ENCODE data around the gene CFD.

The CFD gene

DNA sequence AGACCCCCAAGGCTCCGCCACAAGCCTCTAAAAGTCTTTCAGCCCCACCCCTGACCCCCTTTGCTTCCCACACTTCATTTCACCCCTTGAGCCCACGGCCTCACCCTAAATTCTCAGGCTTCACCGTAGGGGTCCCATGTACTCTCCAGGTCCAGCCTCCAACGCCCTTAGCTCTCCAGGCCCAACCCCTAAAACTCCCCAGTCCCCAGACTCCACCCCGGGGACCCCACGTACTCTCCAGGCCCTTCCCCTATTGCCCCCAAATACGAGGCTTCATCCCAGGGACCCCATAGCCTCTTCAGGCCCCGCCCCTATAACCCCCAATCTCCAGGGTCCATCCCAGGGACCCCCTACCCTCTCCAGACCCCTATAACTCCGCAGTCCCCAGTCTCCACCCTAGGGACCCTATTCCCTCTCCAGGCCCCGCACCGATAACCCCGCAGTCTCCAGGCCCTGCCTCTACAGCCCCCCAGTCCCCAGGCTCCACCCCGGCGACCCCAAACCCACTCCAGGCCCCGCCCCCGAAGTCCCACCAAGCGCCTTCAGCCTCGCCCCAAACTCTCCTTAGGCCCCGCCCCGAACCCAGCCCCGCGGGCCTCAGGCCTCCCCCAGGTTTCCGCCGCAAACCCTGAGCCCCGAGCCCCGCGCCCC lies 32.9 kb downstream of the CFD start:
- DNase-seq = no peak

DNA sequence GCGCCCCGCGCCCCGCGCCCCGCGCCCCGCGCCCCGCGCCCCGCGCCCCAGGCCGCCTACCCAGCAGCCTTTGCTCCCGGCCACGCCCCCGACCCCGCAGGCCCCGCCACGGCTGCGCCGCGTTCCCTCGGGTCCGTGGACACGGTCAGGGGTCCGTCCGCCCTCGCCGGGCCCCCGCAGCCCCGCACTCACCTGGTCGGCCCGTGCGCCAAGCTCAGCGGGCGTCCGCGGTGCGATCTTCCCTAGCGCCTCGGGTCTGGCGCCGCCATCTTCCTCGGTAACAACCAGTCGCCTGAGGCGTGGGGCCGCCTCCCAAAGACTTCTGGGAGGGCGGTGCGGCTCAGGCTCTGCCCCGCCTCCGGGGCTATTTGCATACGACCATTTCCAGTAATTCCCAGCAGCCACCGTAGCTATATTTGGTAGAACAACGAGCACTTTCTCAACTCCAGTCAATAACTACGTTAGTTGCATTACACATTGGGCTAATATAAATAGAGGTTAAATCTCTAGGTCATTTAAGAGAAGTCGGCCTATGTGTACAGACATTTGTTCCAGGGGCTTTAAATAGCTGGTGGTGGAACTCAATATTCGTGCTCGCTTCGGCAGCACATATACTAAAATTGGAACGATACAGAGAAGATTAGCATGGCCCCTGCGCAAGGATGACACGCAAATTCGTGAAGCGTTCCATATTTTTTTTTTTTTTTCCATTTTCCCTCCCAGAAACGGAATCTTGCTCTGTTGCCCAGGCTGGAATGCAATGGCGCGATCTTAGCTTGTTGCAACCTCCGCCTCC lies 33.6 kb downstream of the CFD start, which contains the start of the genes MED16 and RNU6-9:
Gene MED16 (minus strand): TSS at position 294 of the 796 bp plus-strand sequence. CDS start 2,056 bp downstream, outside the sequence.
Gene RNU6-9 (plus strand): TSS at position 591 of the 796 bp plus-strand sequence.
- DNase-seq = peak; percentile 62

DNA sequence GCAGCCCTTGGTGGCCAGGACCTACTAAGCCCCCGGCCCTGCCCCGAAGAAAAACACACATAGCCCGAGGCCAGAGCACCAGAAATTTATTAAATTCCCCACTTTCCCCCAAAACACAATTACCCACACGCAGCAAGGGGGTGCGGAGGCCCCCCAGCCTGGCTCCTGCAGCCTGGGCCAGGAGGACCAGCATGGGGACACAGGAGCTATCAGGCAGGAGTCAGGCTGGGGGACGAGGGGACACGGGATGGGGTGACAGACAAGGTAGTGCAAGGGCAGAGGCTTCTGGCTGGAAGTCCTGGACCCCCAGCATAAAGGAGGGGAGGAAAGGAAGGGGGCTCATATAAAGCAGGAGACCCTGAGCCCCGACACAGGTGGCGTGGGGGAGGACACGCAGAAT lies 37.0 kb downstream of the CFD start:
- DNase-seq = no peak

DNA sequence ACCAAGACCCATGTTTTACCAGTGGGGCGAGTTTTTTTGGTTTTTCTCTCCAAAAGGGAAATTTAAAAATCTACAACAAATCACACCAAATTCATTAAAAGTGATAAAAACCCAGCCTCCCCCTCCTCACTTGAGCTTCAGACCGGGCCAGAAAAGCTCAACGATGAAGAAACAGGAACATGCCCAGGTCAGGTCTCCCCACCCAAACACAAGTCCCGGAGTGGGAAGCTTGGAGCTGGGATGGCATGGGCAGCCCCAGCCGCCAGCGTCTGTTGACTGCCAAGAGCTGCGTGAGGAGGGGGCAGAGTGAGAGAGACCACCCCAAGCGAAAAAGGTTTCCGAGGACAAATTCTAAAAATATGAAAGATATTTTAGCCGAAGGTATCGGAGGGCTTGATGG lies 37.5 kb downstream of the CFD start:
- no peak for DNase-seq

DNA sequence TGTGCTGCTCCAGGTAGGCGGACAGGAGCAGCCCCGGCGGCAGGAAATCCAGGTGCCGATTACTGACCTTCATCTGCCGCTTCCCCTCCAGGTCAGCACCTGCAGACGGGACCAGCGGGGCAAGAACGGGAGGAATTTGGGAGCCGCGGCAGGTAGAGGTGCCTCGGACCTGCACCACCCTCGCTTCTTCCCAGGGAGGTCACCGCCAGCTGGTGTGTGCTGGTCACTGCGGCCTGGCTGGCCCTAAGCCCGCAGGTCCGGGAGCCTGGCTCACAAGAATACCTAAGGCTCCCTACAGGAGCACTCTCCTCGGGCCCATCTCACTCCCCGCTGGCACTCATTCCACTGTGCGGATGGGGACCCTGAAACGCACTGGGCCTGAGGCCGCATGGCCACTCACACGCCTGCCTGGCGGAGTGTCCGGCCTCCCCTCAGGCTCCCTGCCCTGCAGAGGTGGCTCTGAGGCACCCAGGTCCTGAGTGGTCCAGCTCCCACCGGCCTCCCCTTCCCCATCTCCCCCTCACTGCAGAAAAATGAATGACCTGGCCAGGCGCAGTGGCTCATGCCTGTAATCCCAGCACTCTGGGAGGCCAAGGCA lies 38.1 kb downstream of the CFD start:
- DNase-seq = no peak

DNA sequence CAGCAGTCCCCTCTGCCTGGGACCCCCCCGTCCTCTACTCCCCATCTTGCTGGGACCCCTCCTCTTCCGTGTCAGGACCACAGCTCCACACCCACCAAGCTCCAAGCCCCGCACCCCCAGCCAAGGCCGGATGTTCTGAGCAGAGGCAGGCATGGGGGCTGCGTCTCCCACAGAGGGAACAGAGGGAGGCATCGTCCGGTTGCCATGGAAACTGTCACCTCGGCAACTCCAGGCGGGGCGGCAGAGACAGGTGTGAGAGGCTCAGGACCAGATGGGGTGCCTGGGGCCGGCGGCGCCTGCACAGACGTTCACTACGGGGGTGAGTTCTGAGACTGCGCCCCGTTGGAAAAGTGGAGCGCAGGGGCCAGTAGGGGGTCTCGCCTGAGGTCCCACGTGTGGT lies 39.2 kb downstream of the CFD start:
- DNase-seq = no peak

DNA sequence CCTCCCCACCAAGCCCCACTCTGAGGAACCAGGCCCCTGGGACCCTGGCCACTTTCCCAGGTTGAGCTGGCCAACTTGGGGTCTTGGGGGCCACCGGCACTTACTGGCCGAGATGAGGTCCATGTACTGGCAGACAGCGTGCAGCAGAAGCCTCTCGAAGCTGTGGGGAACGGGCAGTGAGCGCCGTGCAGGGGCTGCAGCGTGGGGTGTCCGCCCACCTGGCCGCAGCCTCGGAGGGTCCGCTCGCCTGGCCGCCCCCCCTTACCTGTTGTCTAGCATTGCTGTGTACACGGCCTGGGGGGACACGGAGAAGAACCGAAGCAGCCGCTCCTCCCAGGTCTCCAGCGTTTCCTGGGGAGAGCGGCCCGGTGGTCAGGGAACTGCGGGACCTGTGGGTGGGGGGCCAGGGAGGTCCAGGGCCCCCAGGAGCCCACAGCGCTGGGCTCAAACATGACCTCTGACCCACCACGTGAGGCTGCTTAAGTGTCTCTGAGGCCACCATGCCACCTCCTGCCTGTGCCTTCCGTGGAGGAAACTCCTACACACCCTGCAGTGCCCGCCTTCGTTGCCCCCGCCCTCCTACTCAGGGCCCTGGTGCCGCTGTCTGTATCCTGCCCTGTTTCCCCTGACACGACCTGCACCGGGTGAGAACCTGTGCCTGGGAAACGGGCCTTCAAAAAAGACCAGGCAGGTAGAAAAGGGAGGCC lies 40.0 kb downstream of the CFD start:
- DNase-seq = no peak

DNA sequence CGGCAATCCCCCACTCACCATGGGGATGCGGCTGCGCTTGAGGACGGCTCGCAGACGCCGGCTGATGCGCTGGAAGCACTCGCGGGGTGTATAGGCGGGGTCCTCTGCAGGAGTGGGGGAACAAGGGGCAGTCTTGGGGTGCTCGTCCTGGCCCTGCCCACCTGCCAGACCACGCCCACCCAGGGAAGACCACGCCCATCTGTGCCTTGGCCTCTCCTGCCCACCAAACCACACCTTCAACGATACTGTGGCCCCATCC lies 40.5 kb downstream of the CFD start:
- no peak for DNase-seq

DNA sequence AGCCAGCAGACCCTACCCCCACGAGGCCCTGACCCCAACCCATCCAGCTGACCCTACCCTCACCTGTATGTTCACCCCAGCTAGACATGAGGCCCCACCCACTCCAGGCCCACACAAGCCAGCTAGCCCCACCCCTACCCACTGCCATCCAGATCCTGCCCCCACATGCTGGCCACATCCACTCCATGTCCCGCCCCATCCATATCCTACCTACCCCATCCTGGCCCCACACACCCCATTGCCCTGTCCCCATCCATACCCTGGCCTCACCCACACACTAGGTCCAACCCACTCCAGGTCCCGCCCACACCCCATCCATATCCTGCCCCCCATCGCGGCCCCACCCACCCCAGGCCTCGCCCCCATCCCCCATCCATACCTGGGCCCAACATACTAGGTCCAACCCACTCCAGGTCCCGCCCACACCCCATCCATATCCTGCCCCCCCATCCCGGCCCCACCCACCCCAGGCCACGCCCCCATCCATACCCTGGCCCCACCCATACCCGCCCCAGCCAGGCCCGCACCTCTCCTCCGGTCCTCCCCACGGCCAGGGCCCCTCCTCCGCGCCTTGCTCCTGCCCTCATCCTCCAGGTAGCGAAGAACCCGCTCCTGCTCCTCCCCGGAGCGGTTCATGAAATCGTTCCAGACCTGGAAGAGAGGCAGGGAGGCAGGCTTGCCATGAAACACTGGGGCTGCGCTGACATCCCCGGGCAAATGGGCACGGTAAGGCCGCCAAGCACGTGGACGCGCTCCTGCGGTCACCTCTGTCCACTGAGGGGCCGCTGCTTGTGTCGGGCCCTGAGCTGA lies 41.0 kb downstream of the CFD start:
- no peak for DNase-seq

DNA sequence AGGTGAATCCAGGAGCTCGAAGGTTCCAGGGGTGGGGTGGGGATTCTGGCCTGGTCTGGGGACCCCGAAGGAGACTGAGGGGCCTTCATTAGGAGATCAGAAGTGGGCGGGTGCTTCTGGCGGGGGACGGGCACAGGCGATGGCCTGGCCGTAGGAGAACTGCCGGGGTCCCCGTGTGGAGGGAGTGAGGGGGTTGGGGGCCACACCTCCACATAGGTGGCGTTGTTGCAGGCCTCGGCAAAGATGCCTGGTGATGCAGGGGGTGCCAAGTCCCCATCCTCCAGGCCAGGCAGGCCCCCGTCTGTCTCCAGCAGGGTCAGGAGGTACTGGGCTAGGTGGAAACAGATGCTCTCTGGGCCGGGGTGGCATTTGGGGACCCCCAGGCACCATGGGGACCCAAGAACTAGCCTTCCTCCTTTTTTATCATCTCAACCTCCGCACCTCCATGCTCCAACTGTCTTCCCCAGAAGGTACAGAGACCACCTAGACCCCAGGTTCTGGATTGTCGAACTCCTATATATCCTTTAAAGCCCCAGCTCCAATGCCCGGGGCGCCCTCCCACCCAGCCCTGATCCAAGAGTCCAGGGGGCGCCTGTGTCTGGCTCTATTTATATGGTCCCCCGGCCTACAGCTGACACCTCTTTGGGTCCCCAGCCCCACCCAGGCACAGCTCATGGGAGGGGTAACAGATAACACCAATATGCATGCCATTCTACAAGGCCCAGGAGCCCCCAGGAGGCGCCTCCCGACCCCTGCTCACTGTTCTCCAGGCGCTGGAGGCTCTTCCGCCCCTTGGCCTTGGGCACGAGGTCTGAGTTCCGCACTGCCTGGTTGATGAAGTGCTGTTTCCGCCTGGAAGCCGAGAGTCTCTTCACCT lies 42.0 kb downstream of the CFD start:
- DNase-seq = no peak

DNA sequence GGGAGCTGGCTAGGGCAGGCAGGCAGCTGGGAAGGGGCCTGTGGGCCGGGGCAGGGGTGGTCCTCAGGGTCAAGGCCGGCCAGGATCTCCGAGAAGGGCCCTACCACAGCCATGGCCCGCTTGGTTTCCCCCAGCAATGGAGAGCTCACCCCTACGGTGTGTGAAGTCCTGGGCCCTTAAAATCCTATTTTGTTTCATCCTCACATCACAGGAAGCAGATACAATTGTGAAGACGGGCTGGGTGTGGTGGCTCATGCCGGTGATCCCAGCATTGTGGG lies 42.6 kb downstream of the CFD start:
- DNase-seq = no peak

DNA sequence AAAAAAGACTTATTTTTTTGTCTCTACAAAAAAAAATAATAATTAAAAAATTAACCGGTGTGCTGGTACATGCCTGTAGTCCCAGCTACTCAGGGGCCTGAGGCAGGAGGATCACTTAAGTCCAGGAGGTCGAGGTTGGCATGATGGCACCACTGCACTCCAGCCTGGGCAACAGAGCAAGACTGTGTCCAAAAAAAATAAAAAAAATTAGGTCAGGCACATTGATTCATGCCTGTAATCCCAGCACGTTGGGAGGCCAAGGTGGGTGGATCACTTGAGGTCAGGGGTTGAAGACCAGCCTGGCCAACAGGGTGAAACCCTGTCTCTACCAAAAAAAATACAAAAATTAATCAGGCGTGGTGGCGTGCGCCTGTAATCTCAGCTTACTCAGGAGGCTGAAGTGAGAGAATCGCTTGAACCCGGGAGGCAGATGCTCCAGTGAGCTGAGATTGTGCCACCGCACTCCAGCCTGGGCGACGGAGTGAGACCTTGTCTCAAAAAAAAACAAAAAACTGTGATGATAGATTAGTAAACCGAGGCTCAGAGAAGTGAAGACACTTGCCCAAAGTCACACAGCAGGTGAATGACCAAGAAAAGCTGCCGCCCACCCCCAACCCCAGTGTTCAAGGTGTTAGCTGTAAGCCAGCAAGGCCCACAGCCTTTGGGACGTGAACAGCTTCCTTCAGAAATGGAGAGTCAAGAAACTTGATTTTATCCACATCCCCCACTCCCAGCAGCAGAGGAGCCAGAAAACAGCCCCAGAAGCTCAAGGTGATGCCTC lies 43.2 kb downstream of the CFD start:
- DNase-seq = no peak

DNA sequence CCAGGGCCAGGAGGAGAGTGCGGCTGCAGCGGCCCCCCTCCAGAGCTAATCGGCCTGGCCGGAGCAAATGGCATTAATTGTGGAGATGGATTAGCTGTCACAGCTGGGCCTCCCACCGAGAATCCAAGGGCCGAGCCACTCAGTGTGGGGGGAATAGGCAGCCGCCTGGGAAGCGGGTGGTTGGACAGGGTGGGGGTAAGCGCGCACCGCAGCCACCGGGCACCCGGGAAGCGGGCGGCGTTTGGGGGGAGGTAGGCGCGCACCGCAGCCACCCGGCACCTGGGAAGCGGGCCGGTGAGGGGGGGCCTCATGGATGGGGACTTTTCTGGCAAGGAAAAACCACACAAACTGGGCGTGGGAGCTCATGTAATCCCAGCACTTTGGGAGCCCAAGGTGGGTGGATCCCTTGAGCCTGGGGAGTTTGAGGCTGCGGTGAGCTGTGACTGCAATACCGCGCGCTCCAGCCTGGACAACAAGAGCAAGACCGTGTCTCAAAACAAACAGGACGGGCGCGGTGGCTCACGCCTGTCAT lies 43.9 kb downstream of the CFD start:
- DNase-seq = no peak

DNA sequence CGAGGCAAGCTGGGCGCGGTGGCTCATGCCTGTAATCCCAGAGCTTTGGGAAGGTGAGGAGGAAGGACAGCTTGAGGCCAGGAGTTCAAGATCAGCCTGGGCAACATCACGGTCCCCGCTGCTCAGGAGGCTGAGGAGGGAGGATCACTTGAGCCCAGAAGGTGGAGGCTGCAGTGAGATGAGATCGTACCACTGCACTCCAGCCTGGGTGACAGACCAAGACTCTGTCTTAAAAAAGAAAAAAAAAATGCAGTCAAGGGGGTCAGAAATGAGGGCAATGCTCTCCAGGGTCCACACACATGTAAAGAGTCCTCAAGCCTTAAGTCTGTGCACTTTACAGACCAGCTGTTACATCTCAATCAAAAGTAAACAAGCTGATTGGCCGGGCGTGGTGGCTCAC lies 45.1 kb downstream of the CFD start:
- DNase-seq = no peak

DNA sequence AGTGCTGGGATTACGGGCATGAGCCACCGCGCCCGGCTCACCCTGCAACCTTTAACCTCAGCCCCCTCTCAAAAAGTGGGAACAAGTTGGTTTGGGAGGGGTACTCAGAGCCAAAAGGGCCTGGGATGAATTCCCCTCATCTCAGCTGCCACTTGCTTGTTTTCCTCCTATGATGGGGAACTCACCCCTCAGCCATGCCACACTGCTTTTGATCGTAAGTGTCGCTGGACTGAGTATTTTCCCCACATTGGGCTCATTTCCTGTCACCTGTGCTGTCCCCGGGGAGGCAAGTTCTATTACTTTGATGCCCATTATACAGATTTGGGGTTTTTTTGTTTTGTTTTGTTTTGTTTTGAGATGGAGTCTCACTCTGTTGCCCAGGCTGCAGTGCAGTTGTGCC lies 47.0 kb downstream of the CFD start:
- no peak for DNase-seq

DNA sequence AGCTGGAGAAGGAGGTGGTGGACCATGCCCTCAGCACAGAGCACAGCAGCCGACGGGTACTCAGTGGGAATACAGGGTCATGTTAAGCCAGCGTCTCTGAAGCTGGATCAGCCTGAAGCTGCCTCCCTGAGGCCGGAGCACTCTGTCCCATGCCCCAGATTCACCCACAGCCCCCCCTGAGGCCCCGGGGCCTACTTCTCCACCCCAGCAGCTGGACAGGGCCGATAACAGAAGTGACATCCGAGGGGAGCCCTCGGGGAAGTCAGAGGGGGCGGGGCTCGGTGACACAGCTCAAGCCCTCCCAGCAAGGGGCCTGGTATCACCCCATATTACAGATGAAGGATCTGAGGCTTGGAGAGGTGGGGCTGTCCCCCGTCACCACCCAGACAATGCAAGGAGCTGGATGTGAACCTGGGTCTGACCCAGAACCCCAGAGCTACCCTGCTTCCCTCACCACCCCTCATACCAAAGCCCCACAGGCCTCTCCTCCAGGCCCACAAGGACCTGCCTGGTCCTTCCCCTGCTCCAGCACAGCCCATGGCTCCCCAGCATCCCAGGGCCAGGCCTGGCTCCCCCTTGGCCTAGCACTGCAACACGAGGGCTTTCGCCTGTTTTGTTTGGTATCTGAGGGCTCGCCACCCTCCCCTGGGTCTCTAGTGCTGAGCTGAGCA lies 47.9 kb downstream of the CFD start:
- no peak for DNase-seq

DNA sequence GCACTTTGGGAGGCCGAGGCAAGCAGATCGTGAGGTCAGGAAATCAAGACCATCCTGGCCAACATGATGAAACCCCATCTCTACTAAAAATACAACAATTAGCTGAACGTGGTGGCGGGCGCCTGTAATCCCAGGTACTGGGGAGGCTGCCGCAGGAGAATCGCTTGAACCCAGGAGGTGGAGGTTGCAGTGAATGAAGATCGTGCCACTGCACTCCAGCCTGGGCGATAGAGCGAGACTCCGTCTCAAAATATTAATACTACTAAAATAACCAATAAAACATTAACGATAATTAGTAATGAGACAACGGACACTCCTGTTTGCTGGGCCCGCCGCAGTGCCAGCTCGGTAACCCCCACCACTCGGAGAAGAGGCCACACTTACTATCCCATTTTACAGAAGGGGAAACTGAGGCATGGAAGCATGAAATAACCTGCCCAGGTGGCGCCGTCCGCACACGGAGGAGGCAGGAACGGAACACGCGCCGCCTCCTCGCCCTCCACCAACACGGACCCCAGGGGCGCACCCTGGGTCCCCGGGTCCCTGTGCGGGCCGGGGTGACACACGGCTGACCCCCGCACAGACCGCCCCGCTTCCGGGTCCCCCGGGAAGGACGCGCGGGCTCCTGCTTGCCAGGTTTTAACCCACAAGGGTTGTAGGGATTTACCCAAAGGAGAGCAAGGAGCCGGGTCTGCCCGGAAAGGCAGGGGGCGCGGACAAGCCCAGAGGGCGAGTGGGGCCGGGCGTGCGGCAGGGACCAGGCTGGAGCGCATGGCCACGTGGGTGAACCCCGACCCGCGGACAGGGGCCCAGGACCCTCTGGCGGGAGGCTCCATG lies 52.0 kb downstream of the CFD start:
- DNase-seq = no peak

DNA sequence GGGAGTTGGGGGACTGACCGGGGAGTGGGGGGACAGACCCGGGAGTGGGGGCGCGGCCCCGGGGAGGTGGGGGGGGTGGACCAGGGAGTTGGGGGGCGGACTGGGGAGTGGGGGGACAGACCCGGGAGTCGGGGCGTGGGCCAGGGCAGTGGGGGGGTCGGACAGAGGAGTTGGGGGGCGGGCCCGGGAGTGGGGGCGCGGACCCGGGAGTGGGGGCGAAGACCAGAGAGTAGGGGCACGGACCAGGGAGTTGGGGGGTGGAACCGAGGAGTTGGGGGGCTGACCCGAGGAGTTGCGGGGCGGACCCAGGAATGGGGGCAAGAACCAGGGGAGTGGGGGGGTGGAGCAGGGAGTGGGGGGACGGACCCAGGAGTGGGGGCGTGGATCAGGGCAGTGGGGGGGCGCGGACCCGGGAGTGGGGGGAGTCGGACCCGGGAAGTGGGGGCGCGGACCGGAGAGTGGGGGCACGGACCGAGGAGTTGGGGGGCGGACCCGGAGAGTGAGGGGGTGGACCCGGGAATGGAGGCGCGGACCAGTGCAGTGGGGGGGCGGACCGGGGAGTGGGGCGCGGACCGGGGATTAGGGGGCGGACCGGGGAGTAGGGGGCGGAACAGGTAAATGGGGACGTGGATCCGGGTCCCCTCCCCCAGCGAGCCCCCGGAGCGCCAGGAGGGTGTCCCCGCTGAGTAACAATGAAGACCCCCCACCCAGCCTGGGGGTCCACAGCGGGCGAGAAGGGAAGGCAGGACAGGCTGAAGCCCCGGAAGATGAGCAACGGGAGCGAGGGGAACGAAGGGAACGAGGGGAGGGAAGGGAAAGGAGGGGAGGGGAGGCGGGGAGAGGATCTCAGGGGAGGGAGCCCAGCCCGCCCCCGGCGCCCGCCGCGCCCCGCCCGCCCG lies 53.0 kb downstream of the CFD start:
- DNase-seq = no peak

Data from NCI-H510A (cell line).